HCT116 (cell line): ENCODE measurements around the gene SLC39A12. TPM values are rescaled to one million over a fixed set of nuclear protein-coding genes. Genes with fewer than 3 reads are reported as not detected.

Experiments
- ATAC-seq: fragments of 200-7000 bp; cut with Tn5 transposase; 2 replicates; pipeline ENCODE4 v1.9.1; 2020; ENCODE audit warnings: mild to moderate bottlenecking, moderate library complexity
- BruUV-seq: library from RNA; stranded (reverse); fragments of 400-500 nt; replicated peaks from 2 replicates; lab custom pipeline; 2021; lab: Mats Ljungman, UMichigan
- CTCF ChIA-PET: fragments of 300-600 bp; sonication (Branson Sonifier 250); formaldehyde crosslinking; loops from one replicate; lab custom pipeline; 2021; ENCODE audit warnings: antibody characterized with exemption; lab: Charles Lee
- POLR2A ChIA-PET: fragments of 300-600, 350-600 bp; sonication (Branson Sonifier 250); formaldehyde crosslinking; loops from one replicate; lab custom pipeline; 2021; ENCODE audit warnings: antibody characterized with exemption; lab: Charles Lee
- RAD21 ChIA-PET, 2 experiments: fragments of 300-600 bp; sonication (Branson Sonifier 250); formaldehyde crosslinking; loops; one replicate each; lab custom pipeline; 2023; ENCODE audit warnings: low total read pairs in 2 of 2; ENCODE audit not compliant: uncharacterized antibody in 2 of 2, unreplicated experiment in 2 of 2, low non-redundant PET in 1 of 2; lab: Charles Lee
- DNase-seq: peaks from one replicate; pipeline ENCODE4 v3.0.0-alpha.2; 2010; ENCODE audit warnings: low read depth, low spot score
- H2AFZ ChIP-seq: fragments of 200-600 bp; shearing (Covaris generic), sonication (generic); 2 replicates; pipeline ENCODE4 v1.6.1; 2017; ENCODE audit warnings: low read depth, mixed run types, mixed read lengths, antibody characterized with exemption, low read length; ENCODE audit not compliant: poor library complexity, severe bottlenecking
- H3K27ac ChIP-seq: 2 replicates; pipeline ENCODE4 v1.5.1; 2012; ENCODE audit warnings: low read depth, low read length
- H3K27me3 ChIP-seq: fragments of 200-600 bp; sonication (generic); 2 replicates; pipeline ENCODE4 v1.6.1; 2016; ENCODE audit warnings: mixed run types, low read length, mixed read lengths; ENCODE audit not compliant: insufficient read depth
- H3K36me3 ChIP-seq, 2 experiments: fragments of 200-500 bp in 1 of 2; fragments of 200-600 bp in 1 of 2; sonication (Bioruptor generic) in 1 of 2; sonication (generic) in 1 of 2; 2 replicates each; pipeline versions ENCODE4 v1.5.1 to v1.6.1; 2014 to 2016; ENCODE audit warnings: low read length in 2 of 2, inconsistent platforms in 1 of 2, mixed read lengths in 1 of 2, mixed run types in 1 of 2; ENCODE audit not compliant: insufficient read depth in 2 of 2, control insufficient read depth in 1 of 2
- H3K4me1 ChIP-seq, 2 experiments: fragments of 200-600 bp in 1 of 2; sonication (generic) in 1 of 2; 2 replicates each; pipeline versions ENCODE4 v1.5.1 to v1.6.1; 2012 to 2017; ENCODE audit warnings: low read length in 2 of 2, inconsistent platforms in 1 of 2, mild to moderate bottlenecking in 1 of 2, mixed read lengths in 1 of 2, mixed run types in 1 of 2, moderate library complexity in 1 of 2; ENCODE audit not compliant: insufficient read depth in 2 of 2, control insufficient read depth in 1 of 2
- H3K4me2 ChIP-seq: fragments of 200-600 bp; sonication (generic); 2 replicates; pipeline ENCODE4 v1.6.1; 2017; ENCODE audit warnings: mixed run types, low read length, mixed read lengths
- H3K4me3 ChIP-seq, 2 experiments: fragments of 200-600 bp in 1 of 2; sonication (generic) in 1 of 2; replicated peaks in 1 of 2; 2 replicates each; pipeline ENCODE4 v1.5.1; 2011 to 2016; ENCODE audit warnings: low read length in 2 of 2, control low read depth in 1 of 2, low read depth in 1 of 2, mild to moderate bottlenecking in 1 of 2, mixed read lengths in 1 of 2, mixed run types in 1 of 2
- H3K79me2 ChIP-seq: fragments of 200-600 bp; sonication (generic); 2 replicates; pipeline ENCODE4 v1.6.1; 2017; ENCODE audit warnings: mild to moderate bottlenecking, mixed run types, low read length, moderate library complexity, mixed read lengths; ENCODE audit not compliant: insufficient read depth
- H3K9ac ChIP-seq: fragments of 200-600 bp; sonication (generic); 2 replicates; pipeline ENCODE4 v1.6.1; 2016; ENCODE audit warnings: low read length, mixed read lengths
- H3K9me2 ChIP-seq: fragments of 200-600 bp; sonication (generic), shearing (Covaris generic); 2 replicates; pipeline ENCODE4 v1.6.1; 2017; ENCODE audit warnings: mixed run types, mild to moderate bottlenecking, moderate library complexity; ENCODE audit not compliant: insufficient read depth
- H3K9me3 ChIP-seq, 2 experiments: fragments of 200-500 bp in 1 of 2; fragments of 200-600 bp in 1 of 2; sonication (Bioruptor generic) in 1 of 2; sonication (generic) in 1 of 2; 2 replicates each; pipeline ENCODE4 v1.6.1; 2014 to 2017; ENCODE audit warnings: low read length in 2 of 2, mixed read lengths in 2 of 2, inconsistent platforms in 1 of 2, low read depth in 1 of 2, mild to moderate bottlenecking in 1 of 2, mixed run types in 1 of 2, moderate library complexity in 1 of 2; ENCODE audit not compliant: control insufficient read depth in 1 of 2, insufficient read depth in 1 of 2
- H4K20me1 ChIP-seq: fragments of 200-600 bp; sonication (generic), shearing (Covaris generic); 2 replicates; pipeline ENCODE4 v1.6.1; 2017; ENCODE audit warnings: mixed run types, mild to moderate bottlenecking, moderate library complexity; ENCODE audit not compliant: insufficient read depth
- CBX3 ChIP-seq: IDR thresholded peaks from 2 replicates; pipeline ENCODE4 v1.6.1; 2012; ENCODE audit warnings: low read depth
- ELF1 ChIP-seq: IDR thresholded peaks from 2 replicates; pipeline ENCODE4 v1.6.1; 2012; ENCODE audit warnings: low read depth, borderline replicate concordance
- EZH2 ChIP-seq: fragments of 200-600 bp; sonication (generic); IDR thresholded peaks from 2 replicates; pipeline ENCODE4 v1.6.1; 2017; ENCODE audit warnings: antibody characterized with exemption, mixed run types
- FOSL1 ChIP-seq: IDR thresholded peaks from 2 replicates; pipeline ENCODE4 v1.6.1; 2012; ENCODE audit warnings: low read depth
- POLR2AphosphoS5 ChIP-seq: IDR thresholded peaks from 2 replicates; pipeline ENCODE4 v1.6.1; 2011; ENCODE audit warnings: mild to moderate bottlenecking, low read depth, low read length, moderate library complexity
- RAD21 ChIP-seq: IDR thresholded peaks from 2 replicates; pipeline ENCODE4 v1.6.1; 2012; ENCODE audit warnings: low read depth, mild to moderate bottlenecking
- SIN3A ChIP-seq: IDR thresholded peaks from 2 replicates; pipeline ENCODE4 v1.6.1; 2012; ENCODE audit warnings: low read depth
- SP1 ChIP-seq: IDR thresholded peaks from 2 replicates; pipeline ENCODE4 v1.6.1; 2012; ENCODE audit warnings: low read depth
- TCF7L2 ChIP-seq: IDR thresholded peaks from 2 replicates; pipeline ENCODE4 v1.7.0; 2011; ENCODE audit warnings: borderline replicate concordance, inconsistent platforms; ENCODE audit not compliant: insufficient read depth, insufficient read length; ENCODE audit errors: extremely low read depth
- YY1 ChIP-seq: IDR thresholded peaks from 2 replicates; pipeline ENCODE4 v1.6.1; 2011; ENCODE audit warnings: low read length, low read depth, moderate library complexity, mild to moderate bottlenecking; ENCODE audit not compliant: insufficient replicate concordance; ENCODE audit errors: extremely low read depth
- ZNF274 ChIP-seq: fragments of 200-500 bp; sonication (Bioruptor generic); IDR thresholded peaks from 2 replicates; pipeline ENCODE4 v1.6.1; 2014; ENCODE audit warnings: mild to moderate bottlenecking, low read depth, low read length, inconsistent platforms
- intact Hi-C: fragments of 100-400 bp; cut with micrococcal nuclease; formaldehyde crosslinking; loops from 2 replicates; pipeline ENCODE4 v1.10.0; 2022
- total RNA-seq: library from RNA; stranded (reverse); gene quantifications from one replicate; pipeline ENCODE4 v1.2.1, GENCODE V29; 2021; ENCODE audit not compliant: unreplicated experiment
- TF ChIP-seq, protein P1 (sequence below): IDR thresholded peaks from 2 replicates; pipeline ENCODE4 v1.6.1; 2011; ENCODE audit warnings: mild to moderate bottlenecking, low read length, moderate library complexity; ENCODE audit not compliant: insufficient replicate concordance; ENCODE audit errors: extremely low read depth
- TF ChIP-seq, protein P2 (sequence below), 3 experiments: fragments of 200-600 bp in 1 of 3; sonication (generic) in 1 of 3; IDR thresholded peaks in 2 of 3; conservative IDR thresholded peaks in 1 of 3; 2 replicates each; pipeline ENCODE4 v1.5.1; 2012 to 2017; ENCODE audit warnings: low read depth in 2 of 3, low read length in 2 of 3, antibody characterized with exemption in 1 of 3, borderline replicate concordance in 1 of 3, control low read depth in 1 of 3, mild to moderate bottlenecking in 1 of 3, mixed read lengths in 1 of 3, mixed run types in 1 of 3, moderate library complexity in 1 of 3; ENCODE audit not compliant: insufficient read depth in 1 of 3
- TF ChIP-seq, protein P3 (sequence below): IDR thresholded peaks from 2 replicates; pipeline ENCODE4 v1.6.1; 2012; ENCODE audit warnings: low read depth

SLC39A12 gene
- total RNA-seq, 1 experiment from 2014 or later, result not detected

DNA sequence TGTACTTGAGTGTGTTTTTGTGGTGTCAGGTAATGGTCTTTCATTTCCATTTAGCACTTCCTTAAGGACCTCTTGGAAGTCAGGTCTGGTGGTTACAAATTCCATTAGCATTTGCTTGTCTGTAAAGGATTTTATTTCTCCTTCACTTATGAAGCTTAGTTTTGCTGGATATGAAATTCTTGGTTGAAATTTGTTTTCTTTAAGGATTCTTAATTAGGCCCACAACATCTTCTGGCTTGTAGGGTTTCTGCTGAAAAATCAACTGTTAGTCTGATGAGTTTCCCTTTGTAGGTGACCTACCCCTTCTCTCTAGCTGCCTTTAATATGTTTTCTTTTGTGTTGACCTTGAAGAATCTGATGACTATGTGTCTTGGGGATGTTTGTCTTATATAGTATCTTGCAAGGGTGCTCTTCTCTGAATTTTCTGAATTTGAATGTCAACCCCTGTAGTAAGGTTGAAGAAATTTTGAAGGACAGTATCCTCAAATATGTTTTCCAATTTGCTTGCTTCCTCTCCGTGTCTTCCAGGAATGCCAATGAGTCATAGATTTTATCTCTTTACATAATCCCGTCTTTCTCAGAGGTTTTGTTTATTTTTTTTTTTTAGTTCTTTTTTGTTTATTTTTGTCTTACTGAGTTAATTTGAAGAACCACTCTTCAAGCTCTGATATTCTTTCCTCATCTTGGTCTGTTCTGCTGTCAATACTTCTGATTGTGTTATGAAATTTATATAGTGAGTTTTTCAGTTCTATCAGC is 70.2 kb downstream of the SLC39A12 start (continued):
- TF ChIP-seq ZNF274, result no peak
- no peak for TF ChIP-seq POLR2AphosphoS5
- no peak for TF ChIP-seq CBX3
- TF ChIP-seq EZH2, result no peak

DNA sequence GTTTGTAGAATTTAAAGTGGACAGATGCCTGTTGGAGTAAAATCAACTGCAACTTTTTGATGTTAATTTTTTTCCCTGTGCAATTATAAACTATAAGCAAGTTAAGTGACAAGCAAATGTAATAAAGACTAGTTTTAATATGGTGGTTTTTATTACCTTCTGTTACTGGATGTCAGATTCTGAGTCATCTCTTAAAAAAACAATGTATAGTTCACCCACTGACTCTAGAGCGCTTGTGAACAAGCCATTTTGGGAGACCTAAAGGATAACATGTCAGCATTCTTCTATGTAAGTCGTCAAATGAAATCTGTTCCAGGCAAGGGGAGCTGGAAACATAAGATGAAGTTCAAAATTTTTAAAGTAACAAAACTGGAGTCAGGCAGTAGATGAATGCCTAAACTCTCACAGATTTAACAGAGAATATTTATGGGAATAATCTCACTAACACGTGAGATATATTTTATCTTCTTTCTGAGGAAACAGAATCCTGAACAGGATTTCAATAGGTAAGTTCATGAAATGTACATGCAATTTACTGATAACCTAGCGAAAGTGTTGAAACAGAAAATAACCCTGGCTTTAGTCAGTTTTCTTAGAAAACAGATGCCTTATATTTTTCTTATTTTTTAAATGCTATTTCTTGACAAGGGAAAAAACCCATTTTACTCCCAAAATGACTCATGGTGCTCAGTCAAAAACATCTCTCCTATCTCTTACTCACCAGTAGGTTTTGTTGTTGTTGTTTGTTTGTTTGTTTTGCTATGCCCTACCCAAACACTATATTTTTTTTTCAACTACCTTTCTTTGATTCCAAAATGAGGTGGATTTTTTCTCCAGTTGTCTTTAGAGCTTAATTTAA is 91.7 kb downstream of the SLC39A12 start:
- H3K4me3 ChIP-seq, result no peak overlapping the region
- no peaks in the 10 kb centered on the region for H3K27me3 ChIP-seq
- H3K4me2 ChIP-seq, result no peak overlapping the region
- CTCF ChIA-PET, result no interaction called here
- no peaks in the 10 kb centered on the region for H3K79me2 ChIP-seq
- no peaks in the 10 kb centered on the region for H4K20me1 ChIP-seq
- DNase-seq (no peak), ATAC-seq (no peak)
- RAD21 ChIA-PET, result no interaction called here
- POLR2A ChIA-PET, result no interaction called here
- no peak overlapping the region for H2AFZ ChIP-seq
- no peak overlapping the region for H3K9ac ChIP-seq
- H3K4me1 ChIP-seq, result no peaks in the 10 kb centered on the region
- H3K36me3 ChIP-seq, result no peaks in the 10 kb centered on the region
- no peaks in the 10 kb centered on the region for H3K9me2 ChIP-seq
- H3K9me3 ChIP-seq, result no peaks in the 10 kb centered on the region
- no TSS peak for BruUV-seq
- intact Hi-C loops, result no loop called here
- no peak overlapping the region for H3K27ac ChIP-seq
- no peak for TF ChIP-seq SP1
- TF ChIP-seq FOSL1, result no peak
- TF ChIP-seq, protein P1, sequence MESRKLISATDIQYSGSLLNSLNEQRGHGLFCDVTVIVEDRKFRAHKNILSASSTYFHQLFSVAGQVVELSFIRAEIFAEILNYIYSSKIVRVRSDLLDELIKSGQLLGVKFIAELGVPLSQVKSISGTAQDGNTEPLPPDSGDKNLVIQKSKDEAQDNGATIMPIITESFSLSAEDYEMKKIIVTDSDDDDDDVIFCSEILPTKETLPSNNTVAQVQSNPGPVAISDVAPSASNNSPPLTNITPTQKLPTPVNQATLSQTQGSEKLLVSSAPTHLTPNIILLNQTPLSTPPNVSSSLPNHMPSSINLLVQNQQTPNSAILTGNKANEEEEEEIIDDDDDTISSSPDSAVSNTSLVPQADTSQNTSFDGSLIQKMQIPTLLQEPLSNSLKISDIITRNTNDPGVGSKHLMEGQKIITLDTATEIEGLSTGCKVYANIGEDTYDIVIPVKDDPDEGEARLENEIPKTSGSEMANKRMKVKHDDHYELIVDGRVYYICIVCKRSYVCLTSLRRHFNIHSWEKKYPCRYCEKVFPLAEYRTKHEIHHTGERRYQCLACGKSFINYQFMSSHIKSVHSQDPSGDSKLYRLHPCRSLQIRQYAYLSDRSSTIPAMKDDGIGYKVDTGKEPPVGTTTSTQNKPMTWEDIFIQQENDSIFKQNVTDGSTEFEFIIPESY, result no peak
- TF ChIP-seq ELF1, result no peak
- no peak for TF ChIP-seq YY1
- no peak for TF ChIP-seq TCF7L2
- no peak for TF ChIP-seq POLR2AphosphoS5
- TF ChIP-seq, protein P2, sequence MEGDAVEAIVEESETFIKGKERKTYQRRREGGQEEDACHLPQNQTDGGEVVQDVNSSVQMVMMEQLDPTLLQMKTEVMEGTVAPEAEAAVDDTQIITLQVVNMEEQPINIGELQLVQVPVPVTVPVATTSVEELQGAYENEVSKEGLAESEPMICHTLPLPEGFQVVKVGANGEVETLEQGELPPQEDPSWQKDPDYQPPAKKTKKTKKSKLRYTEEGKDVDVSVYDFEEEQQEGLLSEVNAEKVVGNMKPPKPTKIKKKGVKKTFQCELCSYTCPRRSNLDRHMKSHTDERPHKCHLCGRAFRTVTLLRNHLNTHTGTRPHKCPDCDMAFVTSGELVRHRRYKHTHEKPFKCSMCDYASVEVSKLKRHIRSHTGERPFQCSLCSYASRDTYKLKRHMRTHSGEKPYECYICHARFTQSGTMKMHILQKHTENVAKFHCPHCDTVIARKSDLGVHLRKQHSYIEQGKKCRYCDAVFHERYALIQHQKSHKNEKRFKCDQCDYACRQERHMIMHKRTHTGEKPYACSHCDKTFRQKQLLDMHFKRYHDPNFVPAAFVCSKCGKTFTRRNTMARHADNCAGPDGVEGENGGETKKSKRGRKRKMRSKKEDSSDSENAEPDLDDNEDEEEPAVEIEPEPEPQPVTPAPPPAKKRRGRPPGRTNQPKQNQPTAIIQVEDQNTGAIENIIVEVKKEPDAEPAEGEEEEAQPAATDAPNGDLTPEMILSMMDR (IDR thresholded peaks at IDR 0.05 in 2 of 3, conservative IDR thresholded peaks at IDR 0.05 in 1 of 3; ENCODE audit: borderline replicate concordance in 1 of 3, insufficient read depth in 1 of 3, low read depth in 2 of 3, low read length in 2 of 3), result no peak
- TF ChIP-seq, protein P3, sequence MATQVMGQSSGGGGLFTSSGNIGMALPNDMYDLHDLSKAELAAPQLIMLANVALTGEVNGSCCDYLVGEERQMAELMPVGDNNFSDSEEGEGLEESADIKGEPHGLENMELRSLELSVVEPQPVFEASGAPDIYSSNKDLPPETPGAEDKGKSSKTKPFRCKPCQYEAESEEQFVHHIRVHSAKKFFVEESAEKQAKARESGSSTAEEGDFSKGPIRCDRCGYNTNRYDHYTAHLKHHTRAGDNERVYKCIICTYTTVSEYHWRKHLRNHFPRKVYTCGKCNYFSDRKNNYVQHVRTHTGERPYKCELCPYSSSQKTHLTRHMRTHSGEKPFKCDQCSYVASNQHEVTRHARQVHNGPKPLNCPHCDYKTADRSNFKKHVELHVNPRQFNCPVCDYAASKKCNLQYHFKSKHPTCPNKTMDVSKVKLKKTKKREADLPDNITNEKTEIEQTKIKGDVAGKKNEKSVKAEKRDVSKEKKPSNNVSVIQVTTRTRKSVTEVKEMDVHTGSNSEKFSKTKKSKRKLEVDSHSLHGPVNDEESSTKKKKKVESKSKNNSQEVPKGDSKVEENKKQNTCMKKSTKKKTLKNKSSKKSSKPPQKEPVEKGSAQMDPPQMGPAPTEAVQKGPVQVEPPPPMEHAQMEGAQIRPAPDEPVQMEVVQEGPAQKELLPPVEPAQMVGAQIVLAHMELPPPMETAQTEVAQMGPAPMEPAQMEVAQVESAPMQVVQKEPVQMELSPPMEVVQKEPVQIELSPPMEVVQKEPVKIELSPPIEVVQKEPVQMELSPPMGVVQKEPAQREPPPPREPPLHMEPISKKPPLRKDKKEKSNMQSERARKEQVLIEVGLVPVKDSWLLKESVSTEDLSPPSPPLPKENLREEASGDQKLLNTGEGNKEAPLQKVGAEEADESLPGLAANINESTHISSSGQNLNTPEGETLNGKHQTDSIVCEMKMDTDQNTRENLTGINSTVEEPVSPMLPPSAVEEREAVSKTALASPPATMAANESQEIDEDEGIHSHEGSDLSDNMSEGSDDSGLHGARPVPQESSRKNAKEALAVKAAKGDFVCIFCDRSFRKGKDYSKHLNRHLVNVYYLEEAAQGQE, result no peak
- no peak for TF ChIP-seq SIN3A
- TF ChIP-seq RAD21, result no peak
- no peak for TF ChIP-seq CBX3
